Liver (tissue), 9 donors: ENCODE results near the gene PDX1. TPM values are rescaled to one million over a fixed set of nuclear protein-coding genes. Genes with fewer than 3 reads are reported as not detected.

Source experiments
- DNase-seq: peaks from one replicate; pipeline ENCODE4 v3.0.0-alpha.2; 2017; ENCODE audit warnings: low spot score
- H3K27ac ChIP-seq, 2 donors: one replicate each; pipeline ENCODE4 v1.7.0; 2013; ENCODE audit warnings: inconsistent platforms in 2 of 2, low read length in 2 of 2, control low read depth in 1 of 2, low read depth in 1 of 2, mild to moderate bottlenecking in 1 of 2
- H3K27me3 ChIP-seq, 4 donors: one replicate each; pipeline versions ENCODE4 v1.6.1 to v1.7.0; 2013; ENCODE audit warnings: low read length in 3 of 4, inconsistent platforms in 1 of 4, mild to moderate bottlenecking in 1 of 4, moderate library complexity in 1 of 4; ENCODE audit not compliant: control insufficient read depth in 4 of 4, insufficient read depth in 4 of 4
- H3K36me3 ChIP-seq, 4 donors: one replicate each; pipeline versions ENCODE4 v1.6.1 to v1.7.0; 2013; ENCODE audit warnings: low read length in 3 of 4, mild to moderate bottlenecking in 3 of 4, low read depth in 1 of 4, moderate library complexity in 1 of 4; ENCODE audit not compliant: control insufficient read depth in 4 of 4, insufficient read depth in 3 of 4
- H3K4me1 ChIP-seq, 4 donors: one replicate each; pipeline versions ENCODE4 v1.6.1 to v1.7.0; 2013; ENCODE audit warnings: low read length in 3 of 4, mild to moderate bottlenecking in 3 of 4, moderate library complexity in 1 of 4; ENCODE audit not compliant: control insufficient read depth in 4 of 4, insufficient read depth in 4 of 4
- H3K4me3 ChIP-seq, 3 donors: one replicate each; pipeline versions ENCODE4 v1.6.1 to v1.7.0; 2013; ENCODE audit warnings: low read length in 3 of 3, control low read depth in 1 of 3, low read depth in 1 of 3, mild to moderate bottlenecking in 1 of 3
- H3K9ac ChIP-seq, 2 donors: one replicate each; pipeline ENCODE4 v1.7.0; 2013; ENCODE audit warnings: low read length in 2 of 2, mild to moderate bottlenecking in 2 of 2, moderate library complexity in 2 of 2, control low read depth in 1 of 2, low read depth in 1 of 2
- H3K9me3 ChIP-seq, 4 donors: one replicate each; pipeline versions ENCODE4 v1.6.1 to v1.7.0; 2013; ENCODE audit warnings: low read length in 3 of 4; ENCODE audit not compliant: control insufficient read depth in 4 of 4
- EGR1 ChIP-seq, 2 donors: IDR thresholded peaks; 2 replicates each; pipeline ENCODE4 v1.6.1; 2016 to 2018; ENCODE audit warnings: antibody characterized with exemption in 2 of 2, low read depth in 2 of 2
- FOXA1 ChIP-seq: IDR thresholded peaks from 2 replicates; pipeline ENCODE4 v1.6.1; 2016; ENCODE audit warnings: antibody characterized with exemption
- FOXA2 ChIP-seq: IDR thresholded peaks from 2 replicates; pipeline ENCODE4 v1.6.1; 2016; ENCODE audit warnings: antibody characterized with exemption
- GABPA ChIP-seq, 2 donors: IDR thresholded peaks in 1 of 2; conservative IDR thresholded peaks in 1 of 2; 2 replicates each; pipeline ENCODE4 v1.6.1; 2016; ENCODE audit warnings: antibody characterized with exemption in 2 of 2, mild to moderate bottlenecking in 1 of 2, moderate library complexity in 1 of 2
- HNF4A ChIP-seq, 2 donors: conservative IDR thresholded peaks; 2 replicates each; pipeline ENCODE4 v1.6.1; 2016; ENCODE audit warnings: antibody characterized with exemption in 2 of 2, mild to moderate bottlenecking in 2 of 2
- HNF4G ChIP-seq: IDR thresholded peaks from 2 replicates; pipeline ENCODE4 v1.6.1; 2016; ENCODE audit warnings: antibody characterized with exemption
- NR2F2 ChIP-seq: IDR thresholded peaks from 2 replicates; pipeline ENCODE4 v1.6.1; 2016; ENCODE audit warnings: antibody characterized with exemption
- RAD21 ChIP-seq, 2 donors: IDR thresholded peaks; 2 replicates each; pipeline ENCODE4 v1.6.1; 2016; ENCODE audit warnings: antibody characterized with exemption in 2 of 2, mild to moderate bottlenecking in 2 of 2
- RXRA ChIP-seq, 2 donors: IDR thresholded peaks; 2 replicates each; pipeline ENCODE4 v1.6.1; 2017 to 2018; ENCODE audit warnings: antibody characterized with exemption in 2 of 2, mild to moderate bottlenecking in 1 of 2
- SP1 ChIP-seq: IDR thresholded peaks from 2 replicates; pipeline ENCODE4 v1.6.1; 2018; ENCODE audit warnings: antibody characterized with exemption, mild to moderate bottlenecking
- TAF1 ChIP-seq: conservative IDR thresholded peaks from 2 replicates; pipeline ENCODE4 v1.6.1; 2016; ENCODE audit warnings: antibody characterized with exemption, mild to moderate bottlenecking
- YY1 ChIP-seq: IDR thresholded peaks from 2 replicates; pipeline ENCODE4 v1.6.1; 2016; ENCODE audit warnings: antibody characterized with exemption, mild to moderate bottlenecking
- WGBS: extraction: QIAGEN DNeasy Blood & Tissue Kit; methylation state at CpG from one replicate; pipeline ENCODE4 v1.1.7; 2013; 5-methylcytosine and 5-hydroxymethylcytosine counted together
- polyA plus RNA-seq, 2 donors: library from polyadenylated mRNA; stranded (reverse) in 1 of 2; unstranded in 1 of 2; fragments of 200-250 nt in 1 of 2; fragments of >200 nt in 1 of 2; fragmentation: Nextera tagmentation in 1 of 2; extraction: Ambion mirVana in 1 of 2; gene quantifications; one replicate each; pipeline versions ENCODE4 v1.2.1 to v1.2.3, GENCODE V29; 2013 to 2015
- total RNA-seq, 2 donors: library from RNA; depleted of rRNA; stranded (reverse); fragments of >200 nt; gene quantifications; one replicate each; pipeline ENCODE4 v1.2.3, GENCODE V29; 2014
- TF ChIP-seq, protein P1 (sequence below): IDR thresholded peaks from 2 replicates; pipeline ENCODE4 v1.6.1; 2016; ENCODE audit warnings: antibody characterized with exemption
- TF ChIP-seq, protein P2 (sequence below): IDR thresholded peaks from 2 replicates; pipeline ENCODE4 v1.6.1; 2016; ENCODE audit warnings: antibody characterized with exemption, mild to moderate bottlenecking
- TF ChIP-seq, protein P3 (sequence below): IDR thresholded peaks from 2 replicates; pipeline ENCODE4 v1.6.1; 2016; ENCODE audit warnings: antibody characterized with exemption
- TF ChIP-seq, protein P4 (sequence below): fragments of 150-350 bp; IDR thresholded peaks from 2 replicates; pipeline ENCODE4 v1.5.1; 2017; ENCODE audit warnings: improper control_type of control experiment, low read depth, low read length; ENCODE audit not compliant: missing input control
- TF ChIP-seq, protein P5 (sequence below): IDR thresholded peaks from 2 replicates; pipeline ENCODE4 v1.6.1; 2016; ENCODE audit warnings: antibody characterized with exemption
- donor health status: healthy.
- donor health status: healthy.
- donor health status: healthy.
- donor health status: healthy.
- donor health status: healthy.

Gene PDX1
- under 1 TPM in 1 of 2 donors, not detected in 1; 0.08 TPM for total RNA-seq
- polyA plus RNA-seq: under 1 TPM; 0.10 to 0.16 TPM

DNA sequence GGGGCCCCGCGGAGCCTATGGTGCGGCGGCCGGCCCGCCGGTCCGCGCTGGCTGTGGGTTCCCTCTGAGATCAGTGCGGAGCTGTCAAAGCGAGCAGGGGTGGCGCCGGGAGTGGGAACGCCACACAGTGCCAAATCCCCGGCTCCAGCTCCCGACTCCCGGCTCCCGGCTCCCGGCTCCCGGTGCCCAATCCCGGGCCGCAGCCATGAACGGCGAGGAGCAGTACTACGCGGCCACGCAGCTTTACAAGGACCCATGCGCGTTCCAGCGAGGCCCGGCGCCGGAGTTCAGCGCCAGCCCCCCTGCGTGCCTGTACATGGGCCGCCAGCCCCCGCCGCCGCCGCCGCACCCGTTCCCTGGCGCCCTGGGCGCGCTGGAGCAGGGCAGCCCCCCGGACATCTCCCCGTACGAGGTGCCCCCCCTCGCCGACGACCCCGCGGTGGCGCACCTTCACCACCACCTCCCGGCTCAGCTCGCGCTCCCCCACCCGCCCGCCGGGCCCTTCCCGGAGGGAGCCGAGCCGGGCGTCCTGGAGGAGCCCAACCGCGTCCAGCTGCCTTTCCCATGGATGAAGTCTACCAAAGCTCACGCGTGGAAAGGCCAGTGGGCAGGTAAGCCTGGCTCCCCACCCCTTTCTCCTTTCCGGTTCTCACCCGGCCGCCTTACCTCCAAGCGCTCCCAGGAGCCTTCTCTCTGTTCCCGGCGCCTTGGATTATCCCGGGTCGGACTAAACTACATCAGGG lies at the start of gene PDX1:
PDX1 (plus strand) TSS at position 67 of the 743 bp plus-strand sequence; CDS start at position 206, 139 bp downstream.
- DNase-seq: no peak
- Histone ChIP-seq H3K27me3 (peaks cover 17 to 22% (median 18%) of the 10 kb centered on the region in 4 donors), H3K9me3 (no peaks in the 10 kb centered on the region), H3K4me3 (peak within 1 kb of the TSS in 2 of 3 donors; percentile 58 to 59), H3K27ac (no peak within 1 kb of the TSS), H3K4me1 (peaks cover 16 to 37% (median 29%) of the 10 kb centered on the region in 4 donors), H3K36me3 (no peaks in the 10 kb centered on the region), H3K9ac (no peak within 1 kb of the TSS)
- TF ChIP-seq HNF4G (no peak), HNF4A (conservative IDR thresholded peaks at IDR 0.05) (no peak), FOXA2 (no peak), FOXA1 (no peak), TAF1 (no peak), YY1 (no peak), RXRA (IDR thresholded peaks at IDR 0.05) (no peak), NR2F2 (no peak), EGR1 (IDR thresholded peaks at IDR 0.05; ENCODE audit: low read depth in 2 of 2) (no peak), RAD21 (IDR thresholded peaks at IDR 0.05) (no peak), SP1 (no peak), GABPA (IDR thresholded peaks at IDR 0.05 in 1 of 2, conservative IDR thresholded peaks at IDR 0.05 in 1 of 2) (no peak)
- TF ChIP-seq, protein P1, sequence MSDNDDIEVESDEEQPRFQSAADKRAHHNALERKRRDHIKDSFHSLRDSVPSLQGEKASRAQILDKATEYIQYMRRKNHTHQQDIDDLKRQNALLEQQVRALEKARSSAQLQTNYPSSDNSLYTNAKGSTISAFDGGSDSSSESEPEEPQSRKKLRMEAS: no peak
- TF ChIP-seq, protein P2, sequence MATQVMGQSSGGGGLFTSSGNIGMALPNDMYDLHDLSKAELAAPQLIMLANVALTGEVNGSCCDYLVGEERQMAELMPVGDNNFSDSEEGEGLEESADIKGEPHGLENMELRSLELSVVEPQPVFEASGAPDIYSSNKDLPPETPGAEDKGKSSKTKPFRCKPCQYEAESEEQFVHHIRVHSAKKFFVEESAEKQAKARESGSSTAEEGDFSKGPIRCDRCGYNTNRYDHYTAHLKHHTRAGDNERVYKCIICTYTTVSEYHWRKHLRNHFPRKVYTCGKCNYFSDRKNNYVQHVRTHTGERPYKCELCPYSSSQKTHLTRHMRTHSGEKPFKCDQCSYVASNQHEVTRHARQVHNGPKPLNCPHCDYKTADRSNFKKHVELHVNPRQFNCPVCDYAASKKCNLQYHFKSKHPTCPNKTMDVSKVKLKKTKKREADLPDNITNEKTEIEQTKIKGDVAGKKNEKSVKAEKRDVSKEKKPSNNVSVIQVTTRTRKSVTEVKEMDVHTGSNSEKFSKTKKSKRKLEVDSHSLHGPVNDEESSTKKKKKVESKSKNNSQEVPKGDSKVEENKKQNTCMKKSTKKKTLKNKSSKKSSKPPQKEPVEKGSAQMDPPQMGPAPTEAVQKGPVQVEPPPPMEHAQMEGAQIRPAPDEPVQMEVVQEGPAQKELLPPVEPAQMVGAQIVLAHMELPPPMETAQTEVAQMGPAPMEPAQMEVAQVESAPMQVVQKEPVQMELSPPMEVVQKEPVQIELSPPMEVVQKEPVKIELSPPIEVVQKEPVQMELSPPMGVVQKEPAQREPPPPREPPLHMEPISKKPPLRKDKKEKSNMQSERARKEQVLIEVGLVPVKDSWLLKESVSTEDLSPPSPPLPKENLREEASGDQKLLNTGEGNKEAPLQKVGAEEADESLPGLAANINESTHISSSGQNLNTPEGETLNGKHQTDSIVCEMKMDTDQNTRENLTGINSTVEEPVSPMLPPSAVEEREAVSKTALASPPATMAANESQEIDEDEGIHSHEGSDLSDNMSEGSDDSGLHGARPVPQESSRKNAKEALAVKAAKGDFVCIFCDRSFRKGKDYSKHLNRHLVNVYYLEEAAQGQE: no peak
- TF ChIP-seq, protein P3, sequence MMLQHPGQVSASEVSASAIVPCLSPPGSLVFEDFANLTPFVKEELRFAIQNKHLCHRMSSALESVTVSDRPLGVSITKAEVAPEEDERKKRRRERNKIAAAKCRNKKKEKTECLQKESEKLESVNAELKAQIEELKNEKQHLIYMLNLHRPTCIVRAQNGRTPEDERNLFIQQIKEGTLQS: no peak
- TF ChIP-seq, protein P4, sequence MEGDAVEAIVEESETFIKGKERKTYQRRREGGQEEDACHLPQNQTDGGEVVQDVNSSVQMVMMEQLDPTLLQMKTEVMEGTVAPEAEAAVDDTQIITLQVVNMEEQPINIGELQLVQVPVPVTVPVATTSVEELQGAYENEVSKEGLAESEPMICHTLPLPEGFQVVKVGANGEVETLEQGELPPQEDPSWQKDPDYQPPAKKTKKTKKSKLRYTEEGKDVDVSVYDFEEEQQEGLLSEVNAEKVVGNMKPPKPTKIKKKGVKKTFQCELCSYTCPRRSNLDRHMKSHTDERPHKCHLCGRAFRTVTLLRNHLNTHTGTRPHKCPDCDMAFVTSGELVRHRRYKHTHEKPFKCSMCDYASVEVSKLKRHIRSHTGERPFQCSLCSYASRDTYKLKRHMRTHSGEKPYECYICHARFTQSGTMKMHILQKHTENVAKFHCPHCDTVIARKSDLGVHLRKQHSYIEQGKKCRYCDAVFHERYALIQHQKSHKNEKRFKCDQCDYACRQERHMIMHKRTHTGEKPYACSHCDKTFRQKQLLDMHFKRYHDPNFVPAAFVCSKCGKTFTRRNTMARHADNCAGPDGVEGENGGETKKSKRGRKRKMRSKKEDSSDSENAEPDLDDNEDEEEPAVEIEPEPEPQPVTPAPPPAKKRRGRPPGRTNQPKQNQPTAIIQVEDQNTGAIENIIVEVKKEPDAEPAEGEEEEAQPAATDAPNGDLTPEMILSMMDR: no peak
- TF ChIP-seq, protein P5, sequence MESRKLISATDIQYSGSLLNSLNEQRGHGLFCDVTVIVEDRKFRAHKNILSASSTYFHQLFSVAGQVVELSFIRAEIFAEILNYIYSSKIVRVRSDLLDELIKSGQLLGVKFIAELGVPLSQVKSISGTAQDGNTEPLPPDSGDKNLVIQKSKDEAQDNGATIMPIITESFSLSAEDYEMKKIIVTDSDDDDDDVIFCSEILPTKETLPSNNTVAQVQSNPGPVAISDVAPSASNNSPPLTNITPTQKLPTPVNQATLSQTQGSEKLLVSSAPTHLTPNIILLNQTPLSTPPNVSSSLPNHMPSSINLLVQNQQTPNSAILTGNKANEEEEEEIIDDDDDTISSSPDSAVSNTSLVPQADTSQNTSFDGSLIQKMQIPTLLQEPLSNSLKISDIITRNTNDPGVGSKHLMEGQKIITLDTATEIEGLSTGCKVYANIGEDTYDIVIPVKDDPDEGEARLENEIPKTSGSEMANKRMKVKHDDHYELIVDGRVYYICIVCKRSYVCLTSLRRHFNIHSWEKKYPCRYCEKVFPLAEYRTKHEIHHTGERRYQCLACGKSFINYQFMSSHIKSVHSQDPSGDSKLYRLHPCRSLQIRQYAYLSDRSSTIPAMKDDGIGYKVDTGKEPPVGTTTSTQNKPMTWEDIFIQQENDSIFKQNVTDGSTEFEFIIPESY: no peak
- WGBS: 3% methylated on average over 76 of the region's 76 CpGs
